H9 (cell line): ENCODE results near the gene PAK6. TPM values are rescaled to one million over a fixed set of nuclear protein-coding genes. Genes with fewer than 3 reads are reported as not detected.

Experiments used
- DNase-seq: peaks from one replicate; pipeline ENCODE4 v3.0.0-alpha.2; 2017
- H2AFZ ChIP-seq: one replicate; pipeline ENCODE4 v1.6.1; 2013; ENCODE audit warnings: mild to moderate bottlenecking, low read length, control low read depth, moderate library complexity
- H2AK5ac ChIP-seq: 2 replicates; pipeline ENCODE4 v1.6.1; 2013; ENCODE audit warnings: low read length, control low read depth, mixed read lengths; ENCODE audit not compliant: insufficient read length
- H2BK120ac ChIP-seq: one replicate; pipeline ENCODE4 v1.6.1; 2013; ENCODE audit warnings: low read depth, mild to moderate bottlenecking, low read length, control low read depth, inconsistent platforms; ENCODE audit not compliant: poor library complexity, severe bottlenecking
- H2BK12ac ChIP-seq: 2 replicates; pipeline ENCODE4 v1.6.1; 2013; ENCODE audit warnings: low read length, control low read depth, mixed read lengths, low read depth; ENCODE audit not compliant: insufficient read length
- H2BK15ac ChIP-seq: 2 replicates; pipeline ENCODE4 v1.6.1; 2013; ENCODE audit warnings: low read depth, low read length, control low read depth
- H2BK20ac ChIP-seq: one replicate; pipeline ENCODE4 v1.6.1; 2013; ENCODE audit warnings: low read depth, mild to moderate bottlenecking, low read length, control low read depth, inconsistent platforms; ENCODE audit not compliant: poor library complexity, severe bottlenecking
- H2BK5ac ChIP-seq: 2 replicates; pipeline ENCODE4 v1.6.1; 2013; ENCODE audit warnings: low read length, control low read depth, mixed read lengths; ENCODE audit not compliant: insufficient read length
- H3K14ac ChIP-seq: 2 replicates; pipeline ENCODE4 v1.6.1; 2013; ENCODE audit warnings: low read length, control low read depth; ENCODE audit not compliant: insufficient read depth
- H3K18ac ChIP-seq: 2 replicates; pipeline ENCODE4 v1.6.1; 2013; ENCODE audit warnings: low read depth, mild to moderate bottlenecking, mixed read lengths, low read length, control low read depth; ENCODE audit not compliant: insufficient read length
- H3K23ac ChIP-seq: 2 replicates; pipeline ENCODE4 v1.6.1; 2013; ENCODE audit warnings: low read length, control low read depth, mixed read lengths, low read depth; ENCODE audit not compliant: insufficient read length
- H3K23me2 ChIP-seq: 2 replicates; pipeline ENCODE4 v1.6.1; 2013; ENCODE audit warnings: low read depth, mild to moderate bottlenecking, mixed read lengths, low read length, control low read depth; ENCODE audit not compliant: insufficient read length, poor library complexity, severe bottlenecking
- H3K27ac ChIP-seq: 2 replicates; pipeline ENCODE4 v1.5.1; 2013; ENCODE audit warnings: low read length, control low read depth, mixed read lengths, low read depth; ENCODE audit not compliant: insufficient read length
- H3K27me3 ChIP-seq: 2 replicates; pipeline ENCODE4 v1.6.1; 2013; ENCODE audit warnings: low read length, control low read depth, inconsistent platforms; ENCODE audit not compliant: insufficient read depth
- H3K4ac ChIP-seq: 2 replicates; pipeline ENCODE4 v1.6.1; 2013; ENCODE audit warnings: low read depth, mild to moderate bottlenecking, control low read depth, inconsistent platforms, low read length, moderate library complexity
- H3K4me1 ChIP-seq: 2 replicates; pipeline ENCODE4 v1.6.1; 2013; ENCODE audit warnings: low read length, control low read depth, inconsistent platforms; ENCODE audit not compliant: insufficient read depth
- H3K4me2 ChIP-seq: 2 replicates; pipeline ENCODE4 v1.6.1; 2013; ENCODE audit warnings: low read length, control low read depth, mixed read lengths; ENCODE audit not compliant: insufficient read length, insufficient read depth
- H3K56ac ChIP-seq: 2 replicates; pipeline ENCODE4 v1.6.1; 2013; ENCODE audit warnings: low read depth, mild to moderate bottlenecking, mixed read lengths, low read length, control low read depth; ENCODE audit not compliant: insufficient read length
- H3K79me1 ChIP-seq: 2 replicates; pipeline ENCODE4 v1.6.1; 2013; ENCODE audit warnings: low read depth, mild to moderate bottlenecking, moderate library complexity, low read length, control low read depth, inconsistent platforms; ENCODE audit not compliant: insufficient read depth, poor library complexity, severe bottlenecking
- H3K79me2 ChIP-seq: 2 replicates; pipeline ENCODE4 v1.6.1; 2013; ENCODE audit warnings: low read length, control low read depth, inconsistent platforms; ENCODE audit not compliant: insufficient read depth
- H3K9ac ChIP-seq: 2 replicates; pipeline ENCODE4 v1.6.1; 2013; ENCODE audit warnings: low read length, control low read depth, mixed read lengths; ENCODE audit not compliant: insufficient read length; ENCODE audit errors: extremely low read depth
- H3K9me3 ChIP-seq: one replicate; pipeline ENCODE4 v1.6.1; 2013; ENCODE audit warnings: low read depth, low read length, inconsistent platforms; ENCODE audit not compliant: control insufficient read depth
- H3T11ph ChIP-seq: one replicate; pipeline ENCODE4 v1.6.1; 2013; ENCODE audit warnings: mild to moderate bottlenecking, low read length, control low read depth, inconsistent platforms
- H4K20me1 ChIP-seq: one replicate; pipeline ENCODE4 v1.6.1; 2013; ENCODE audit not compliant: control insufficient read depth, insufficient read length, insufficient read depth
- H4K5ac ChIP-seq: 2 replicates; pipeline ENCODE4 v1.6.1; 2013; ENCODE audit warnings: low read depth, mild to moderate bottlenecking, mixed read lengths, low read length, control low read depth; ENCODE audit not compliant: insufficient read length
- H4K8ac ChIP-seq: replicated peaks from 2 replicates; pipeline ENCODE4 v1.6.1; 2013; ENCODE audit warnings: low read length, control low read depth, mixed read lengths, low read depth; ENCODE audit not compliant: insufficient read length
- H4K91ac ChIP-seq: 2 replicates; pipeline ENCODE4 v1.6.1; 2013; ENCODE audit warnings: low read depth, mild to moderate bottlenecking, moderate library complexity, mixed read lengths, low read length, control low read depth; ENCODE audit not compliant: insufficient read length
- H3K27ac Mint-ChIP-seq, 3 experiments: 2 replicates in 2 of 3; 3 replicates in 1 of 3; pipeline ENCODE4 v1.8.0; 2020 to 2021; ENCODE audit warnings: mixed read lengths in 3 of 3, mild to moderate bottlenecking in 1 of 3, moderate library complexity in 1 of 3
- H3K27me3 Mint-ChIP-seq: 2 replicates; pipeline ENCODE4 v1.8.0; 2021; ENCODE audit warnings: low read depth, mild to moderate bottlenecking, moderate library complexity, mixed read lengths
- H3K36me3 Mint-ChIP-seq, 3 experiments: 2 replicates in 2 of 3; 3 replicates in 1 of 3; pipeline ENCODE4 v1.8.0; 2020 to 2021; ENCODE audit warnings: low read depth in 3 of 3, mixed read lengths in 3 of 3; ENCODE audit not compliant: insufficient read depth in 1 of 3
- H3K4me1 Mint-ChIP-seq, 2 experiments: 2 replicates each; pipeline ENCODE4 v1.8.0; 2020; ENCODE audit warnings: mixed read lengths in 2 of 2
- H3K4me3 Mint-ChIP-seq, 2 experiments: 2 replicates in 1 of 2; 3 replicates in 1 of 2; pipeline ENCODE4 v1.8.0; 2020 to 2021; ENCODE audit warnings: mild to moderate bottlenecking in 2 of 2, mixed read lengths in 2 of 2, moderate library complexity in 1 of 2
- H3K9me3 Mint-ChIP-seq, 2 experiments: 2 replicates in 1 of 2; 3 replicates in 1 of 2; pipeline ENCODE4 v1.8.0; 2020; ENCODE audit warnings: mild to moderate bottlenecking in 2 of 2, mixed read lengths in 2 of 2, moderate library complexity in 1 of 2
- CTCF ChIP-seq: fragments of 200-600 bp; sonication (generic); conservative IDR thresholded peaks from 3 replicates; pipeline ENCODE4 v1.8.0; 2021; ENCODE audit warnings: antibody characterized with exemption, mild to moderate bottlenecking
- WGBS: extraction: QIAGEN DNeasy Blood & Tissue Kit; methylation state at CpG from one replicate; pipeline ENCODE4 v1.1.7; 2013; ENCODE audit warnings: missing lambda C conversion rate, low lambda C conversion rate, mixed read lengths; ENCODE audit not compliant: insufficient read length; ENCODE audit errors: extremely low coverage; 5-methylcytosine and 5-hydroxymethylcytosine counted together
- total RNA-seq: library from RNA; stranded (reverse); gene quantifications from 2 replicates; pipeline ENCODE4 v1.2.1, GENCODE V29; 2021

The PAK6 gene
- total RNA-seq, 1 experiment from 2014 or later: 7.4 TPM

- no peak overlapping the region for H2AK5ac ChIP-seq
- H4K20me1 ChIP-seq: no peaks in the 10 kb centered on the region
- no peak overlapping the region for H3K27ac Mint-ChIP-seq
- H3K18ac ChIP-seq: no peak overlapping the region
- no peak overlapping the region for H3K23ac ChIP-seq
- no peaks in the 10 kb centered on the region for H3K9me3 Mint-ChIP-seq
- H3K14ac ChIP-seq: no peak overlapping the region
- H3T11ph ChIP-seq: no peak overlapping the region
- no peaks in the 10 kb centered on the region for H3K79me2 ChIP-seq
- H3K36me3 Mint-ChIP-seq: peaks cover 39 to 85% (median 74%) of the 10 kb centered on the region in 3 experiments; a peak in 6 of 7 replicates
- no peak overlapping the region for H3K9ac ChIP-seq
- DNase-seq: no peak
- H4K5ac ChIP-seq: no peak overlapping the region
- no peak overlapping the region for H4K8ac ChIP-seq
- no peak overlapping the region for H4K91ac ChIP-seq
- no peak overlapping the region for H2BK5ac ChIP-seq
- no peak overlapping the region for H2BK15ac ChIP-seq
- H2BK12ac ChIP-seq: no peak overlapping the region
- no CpG with 5 or more reads among the region's 6 CpGs for WGBS
- no peaks in the 10 kb centered on the region for H3K9me3 ChIP-seq
- H3K27me3 ChIP-seq: no peaks in the 10 kb centered on the region; the same call in 1 of the 2 replicates
- no peak overlapping the region for H3K4ac ChIP-seq
- H3K23me2 ChIP-seq: no peaks in the 10 kb centered on the region
- H3K27ac ChIP-seq: no peak overlapping the region
- TF ChIP-seq CTCF: peak; percentile 94
- no peak overlapping the region for H2AFZ ChIP-seq
- no peak overlapping the region for H3K56ac ChIP-seq
- H2BK120ac ChIP-seq: no peak overlapping the region
- no peak overlapping the region for H3K4me3 Mint-ChIP-seq
- no peaks in the 10 kb centered on the region for H3K27me3 Mint-ChIP-seq
- H3K4me1 Mint-ChIP-seq: no peaks in the 10 kb centered on the region
- no peak overlapping the region for H3K4me2 ChIP-seq
- H3K79me1 ChIP-seq: peaks cover 3% of the 10 kb centered on the region
- no peak overlapping the region for H2BK20ac ChIP-seq
- no peaks in the 10 kb centered on the region for H3K4me1 ChIP-seq
These were observed 21.6 kb upstream of the PAK6 start for GRCh38 chr15:40217166-40217824.
